Bronchial epithelial cell (primary cell): ENCODE data around the gene CHN1. TPM values are rescaled to one million over a fixed set of nuclear protein-coding genes. Genes with fewer than 3 reads are reported as not detected.

Experiments used
- DNase-seq: peaks from one replicate; pipeline ENCODE4 v3.0.0-alpha.2; 2010; ENCODE audit warnings: low read depth
- FAIRE-seq: peaks from 2 replicates; lab custom pipeline; 2011; peaks lifted over from hg19 to GRCh38; lab: Jason Lieb, UNC
- H3K27me3 ChIP-seq: 2 replicates; pipeline ENCODE4 v1.5.1; 2011; ENCODE audit warnings: low read length; ENCODE audit not compliant: control insufficient read depth, insufficient read depth
- H3K36me3 ChIP-seq: 2 replicates; pipeline ENCODE4 v1.5.1; 2011; ENCODE audit warnings: low read length; ENCODE audit not compliant: control insufficient read depth, insufficient read depth
- H3K4me3 ChIP-seq: 2 replicates; pipeline ENCODE4 v1.5.1; 2011; ENCODE audit warnings: mild to moderate bottlenecking, low read depth, low read length, control low read depth
- total RNA-seq: library from RNA; depleted of rRNA; stranded (reverse); fragments of >200 nt; gene quantifications from 2 replicates; pipeline ENCODE4 v1.2.1, GENCODE V29; 2014
- TF ChIP-seq, protein P1 (sequence below): IDR thresholded peaks from 2 replicates; pipeline ENCODE4 v1.5.1; 2011; ENCODE audit warnings: mild to moderate bottlenecking, moderate library complexity, low read length, control low read depth, inconsistent platforms; ENCODE audit not compliant: insufficient read depth, severe bottlenecking

Gene CHN1
- total RNA-seq, 1 donor from 2014 or later = 2.6 TPM

GRCh38 chr2:174763780-174764179 is 241.4 kb downstream of the CHN1 start:
- FAIRE-seq (no peak), DNase-seq (peak; percentile 34)
- TF ChIP-seq, protein P1, sequence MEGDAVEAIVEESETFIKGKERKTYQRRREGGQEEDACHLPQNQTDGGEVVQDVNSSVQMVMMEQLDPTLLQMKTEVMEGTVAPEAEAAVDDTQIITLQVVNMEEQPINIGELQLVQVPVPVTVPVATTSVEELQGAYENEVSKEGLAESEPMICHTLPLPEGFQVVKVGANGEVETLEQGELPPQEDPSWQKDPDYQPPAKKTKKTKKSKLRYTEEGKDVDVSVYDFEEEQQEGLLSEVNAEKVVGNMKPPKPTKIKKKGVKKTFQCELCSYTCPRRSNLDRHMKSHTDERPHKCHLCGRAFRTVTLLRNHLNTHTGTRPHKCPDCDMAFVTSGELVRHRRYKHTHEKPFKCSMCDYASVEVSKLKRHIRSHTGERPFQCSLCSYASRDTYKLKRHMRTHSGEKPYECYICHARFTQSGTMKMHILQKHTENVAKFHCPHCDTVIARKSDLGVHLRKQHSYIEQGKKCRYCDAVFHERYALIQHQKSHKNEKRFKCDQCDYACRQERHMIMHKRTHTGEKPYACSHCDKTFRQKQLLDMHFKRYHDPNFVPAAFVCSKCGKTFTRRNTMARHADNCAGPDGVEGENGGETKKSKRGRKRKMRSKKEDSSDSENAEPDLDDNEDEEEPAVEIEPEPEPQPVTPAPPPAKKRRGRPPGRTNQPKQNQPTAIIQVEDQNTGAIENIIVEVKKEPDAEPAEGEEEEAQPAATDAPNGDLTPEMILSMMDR = no peak

DNA sequence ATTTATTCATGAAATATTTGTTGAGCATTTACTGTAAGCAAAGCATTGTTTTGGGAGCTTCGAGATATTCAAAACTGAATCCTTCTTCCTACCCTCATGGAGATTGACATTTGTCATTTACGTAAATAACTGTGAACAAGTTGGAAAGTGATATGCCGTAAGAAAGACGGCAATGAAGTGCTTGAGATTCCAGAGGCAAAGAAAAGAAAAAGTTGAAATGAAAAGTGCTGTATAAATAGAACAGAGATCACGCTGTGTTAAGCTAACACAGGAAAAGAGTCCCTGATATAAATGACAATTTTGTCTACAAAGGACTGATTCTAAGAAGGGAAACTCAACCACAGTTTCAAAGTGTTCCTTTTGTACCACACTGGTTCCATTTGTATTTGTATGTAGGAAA is 242.7 kb downstream of the CHN1 start:
- DNase-seq = no peak
- TF ChIP-seq, protein P1 = no peak
- no peaks in the 10 kb centered on the region for H3K36me3 ChIP-seq
- FAIRE-seq = no peak
- H3K4me3 ChIP-seq = no peak overlapping the region
- no peaks in the 10 kb centered on the region for H3K27me3 ChIP-seq

More at GRCh38 chr2:174763780-174764179, 241.4 kb downstream of the CHN1 start:
- H3K27me3 ChIP-seq = no peaks in the 10 kb centered on the region
- no peak overlapping the region for H3K4me3 ChIP-seq
- no peaks in the 10 kb centered on the region for H3K36me3 ChIP-seq

- Histone ChIP-seq H3K27me3 (no peaks in the 10 kb centered on the region), H3K4me3 (no peak overlapping the region), H3K36me3 (no peaks in the 10 kb centered on the region)
- DNase-seq (peak; percentile 51), FAIRE-seq (no peak)
- TF ChIP-seq, protein P1 = no peak
These were observed 243.3 kb downstream of the CHN1 start for GRCh38 chr2:174761837-174762236.

GRCh38 chr2:174760845-174761473 is 244.2 kb downstream of the CHN1 start:
- H3K4me3 ChIP-seq = no peak overlapping the region
- no peaks in the 10 kb centered on the region for H3K27me3 ChIP-seq
- TF ChIP-seq, protein P1 = no peak
- no peaks in the 10 kb centered on the region for H3K36me3 ChIP-seq
- FAIRE-seq (no peak), DNase-seq (no peak)

- Histone ChIP-seq H3K4me3 (no peak overlapping the region), H3K36me3 (no peaks in the 10 kb centered on the region), H3K27me3 (no peaks in the 10 kb centered on the region)
- TF ChIP-seq, protein P1 = no peak
- FAIRE-seq (no peak), DNase-seq (no peak)
These were observed 245.7 kb downstream of the CHN1 start for GRCh38 chr2:174759381-174760065.

GRCh38 chr2:174756743-174757142 is 248.4 kb downstream of the CHN1 start:
- FAIRE-seq = no peak

More at GRCh38 chr2:174756743-174757142, 248.4 kb downstream of the CHN1 start:
- H3K27me3 ChIP-seq = no peaks in the 10 kb centered on the region
- H3K4me3 ChIP-seq = no peak overlapping the region
- H3K36me3 ChIP-seq = no peaks in the 10 kb centered on the region
- no peak for DNase-seq
- TF ChIP-seq, protein P1 = no peak
